ENCODE measurements around the gene ROMO1. TPM values are rescaled to one million over a fixed set of nuclear protein-coding genes. Genes with fewer than 3 reads are reported as not detected.

ROMO1 gene
- total and polyA plus RNA-seq, 10 of the 15 experiments (the other 5 are each of a cell fraction or from before 2014, with no cell fraction given) = 23.2 to 631 (median 352) TPM

DNA sequence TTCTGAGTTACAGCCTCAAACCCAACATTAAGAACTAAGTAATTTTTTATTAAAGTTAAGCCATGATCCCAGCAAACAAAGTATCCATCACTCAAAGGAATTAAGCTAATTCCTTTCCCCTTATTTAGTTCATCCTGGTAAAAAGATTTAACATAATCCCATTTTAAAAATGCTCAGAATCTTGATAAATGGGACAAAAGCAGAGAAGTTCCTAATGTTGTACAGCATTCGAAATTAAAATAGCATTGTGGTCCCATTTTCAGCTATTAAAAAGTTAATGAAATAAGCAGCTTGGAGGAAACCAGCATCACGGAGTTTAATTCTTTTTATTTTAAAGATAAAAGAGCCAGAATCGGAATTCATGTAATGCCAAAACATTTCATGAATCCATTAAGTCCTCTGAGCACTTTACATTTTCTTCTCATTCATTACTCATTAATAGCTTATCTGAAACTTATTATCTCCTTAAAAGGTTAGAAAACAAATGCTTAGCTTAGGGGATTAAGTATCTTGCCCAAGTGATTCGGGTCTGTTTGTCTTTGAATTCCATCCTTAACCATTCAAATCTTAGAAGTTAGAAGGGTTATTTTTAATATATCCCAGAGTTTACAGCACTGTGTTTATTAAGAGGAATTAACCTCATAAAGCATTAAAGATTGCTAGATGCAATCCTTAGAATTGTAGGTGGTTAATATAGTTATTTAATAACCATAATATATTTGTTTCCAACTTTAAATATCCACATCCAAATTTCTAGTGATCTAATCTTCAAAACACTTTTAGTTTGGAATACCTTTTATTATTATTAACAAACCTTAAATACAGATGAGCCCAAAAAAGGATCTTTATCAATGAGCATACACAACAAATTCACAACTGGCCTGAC is 31.6 kb downstream of the ROMO1 start:
- ChIA-PET SMC1A (ENCODE audit: uncharacterized antibody, unreplicated experiment) (interaction anchor here (0.8 to 2.0 kb wide), 10 partner anchors 9 to 274 kb away, joined by 3 to 8 read pairs (median 4); no protein-coding TSS in a partner anchor), CTCF (interaction anchor here (0.6 to 1.5 kb wide), 5 partner anchors 9 to 267 kb away, joined by 3 to 10 read pairs (median 4); no protein-coding TSS in a partner anchor)
- 86% methylated on average over 4 of the region's 4 CpGs for WGBS (ENCODE audit: insufficient coverage, insufficient replicate concordance, low lambda C conversion rate, missing lambda C conversion rate)

More for the DNA sequence above, 31.6 kb downstream of the ROMO1 start:
- Histone ChIP-seq H4K20me1 (ENCODE audit: control insufficient read depth, insufficient read depth) (peaks cover 23% of the 10 kb centered on the region), H3K27me3 (replicated peaks in 1 of 2; ENCODE audit: control insufficient read depth in 2 of 2, insufficient read depth in 2 of 2, low read length in 1 of 2) (no peaks in the 10 kb centered on the region), H3K4me3 (no peak overlapping the region), H3K4me2 (ENCODE audit: control insufficient read depth, insufficient read depth) (no peak overlapping the region), H3K36me3 (ENCODE audit: control insufficient read depth in 2 of 2, insufficient read depth in 2 of 2, low read length in 1 of 2) (peaks cover 12 to 36% of the 10 kb centered on the region in 2 experiments), H3K9me3 (replicated peaks; ENCODE audit: control insufficient read depth, insufficient read depth, low read length) (no peaks in the 10 kb centered on the region), H2AFZ (ENCODE audit: control insufficient read depth, low read depth, low read length) (no peak overlapping the region), H3K79me2 (ENCODE audit: control insufficient read depth, insufficient read depth, low read length) (peaks cover 79% of the 10 kb centered on the region), H3K9ac (ENCODE audit: control insufficient read depth, insufficient read depth, low read length) (no peak overlapping the region), H3K27ac (ENCODE audit: control insufficient read depth, insufficient read depth) (no peak overlapping the region), H3K4me1 (ENCODE audit: control insufficient read depth, insufficient read depth, low read length) (no peaks in the 10 kb centered on the region)
- ChIA-PET RAD21 (ENCODE audit: unreplicated experiment) (interaction anchor here (1.3 kb wide), 1 partner anchor 12 kb away, joined by 5 read pairs; the partner anchor contains the start of gene RBM39), POLR2A (interaction anchor here (0.6 to 1.4 kb wide), 5 partner anchors 9 to 45 kb away, joined by 3 to 5 read pairs (median 3); no protein-coding TSS in a partner anchor)
- no peak for DNase-seq (ENCODE audit: low read depth, low spot score)
- no TSS peak for BruUV-seq (replicated peaks)
- in situ Hi-C loops (cut with MboI) (no loop called here), intact Hi-C loops (cut with micrococcal nuclease; ENCODE audit: unreplicated experiment) (loop anchor here (10.0 kb wide), 1 partner anchor 154 kb away; no protein-coding TSS in a partner anchor)
- FAIRE-seq = no peak
- no peak for ATAC-seq
- TF ChIP-seq, protein P1, sequence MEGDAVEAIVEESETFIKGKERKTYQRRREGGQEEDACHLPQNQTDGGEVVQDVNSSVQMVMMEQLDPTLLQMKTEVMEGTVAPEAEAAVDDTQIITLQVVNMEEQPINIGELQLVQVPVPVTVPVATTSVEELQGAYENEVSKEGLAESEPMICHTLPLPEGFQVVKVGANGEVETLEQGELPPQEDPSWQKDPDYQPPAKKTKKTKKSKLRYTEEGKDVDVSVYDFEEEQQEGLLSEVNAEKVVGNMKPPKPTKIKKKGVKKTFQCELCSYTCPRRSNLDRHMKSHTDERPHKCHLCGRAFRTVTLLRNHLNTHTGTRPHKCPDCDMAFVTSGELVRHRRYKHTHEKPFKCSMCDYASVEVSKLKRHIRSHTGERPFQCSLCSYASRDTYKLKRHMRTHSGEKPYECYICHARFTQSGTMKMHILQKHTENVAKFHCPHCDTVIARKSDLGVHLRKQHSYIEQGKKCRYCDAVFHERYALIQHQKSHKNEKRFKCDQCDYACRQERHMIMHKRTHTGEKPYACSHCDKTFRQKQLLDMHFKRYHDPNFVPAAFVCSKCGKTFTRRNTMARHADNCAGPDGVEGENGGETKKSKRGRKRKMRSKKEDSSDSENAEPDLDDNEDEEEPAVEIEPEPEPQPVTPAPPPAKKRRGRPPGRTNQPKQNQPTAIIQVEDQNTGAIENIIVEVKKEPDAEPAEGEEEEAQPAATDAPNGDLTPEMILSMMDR (IDR thresholded peaks at IDR 0.05 in 2 of 3, conservative IDR thresholded peaks at IDR 0.05 in 1 of 3; ENCODE audit: control insufficient read depth in 2 of 3, extremely low read depth in 1 of 3, insufficient read depth in 1 of 3, low read depth in 3 of 3, low read length in 3 of 3) = no peak

Data from GM12878 (cell line).